Nephron (organoid): Measurements from ENCODE around the gene HERC6.
"Not testable (repeated sequence)": the region's sequence is repeated elsewhere in the genome, so short reads cannot be mapped to it uniquely, and the experiment has no call there.

Experiments
- H3K27ac Mint-ChIP-seq, 3 experiments: 2 replicates each; pipeline ENCODE4 v1.8.0; 2020; ENCODE audit warnings: mixed read lengths in 3 of 3, mild to moderate bottlenecking in 2 of 3, moderate library complexity in 1 of 3
- H3K27me3 Mint-ChIP-seq: 2 replicates; pipeline ENCODE4 v1.8.0; 2021; ENCODE audit warnings: low read depth, mild to moderate bottlenecking, moderate library complexity, mixed read lengths
- H3K36me3 Mint-ChIP-seq: 2 replicates; pipeline ENCODE4 v1.8.0; 2020; ENCODE audit warnings: low read depth, mixed read lengths
- H3K4me1 Mint-ChIP-seq: 2 replicates; pipeline ENCODE4 v1.8.0; 2020; ENCODE audit warnings: mixed read lengths
- H3K4me3 Mint-ChIP-seq, 3 experiments: 2 replicates each; pipeline ENCODE4 v1.8.0; 2020; ENCODE audit warnings: mild to moderate bottlenecking in 3 of 3, mixed read lengths in 3 of 3, moderate library complexity in 2 of 3
- H3K9me3 Mint-ChIP-seq: 2 replicates; pipeline ENCODE4 v1.8.0; 2020; ENCODE audit warnings: mixed read lengths
- TF ChIP-seq, protein P1 (sequence below), 3 experiments: fragments of 200-600 bp; sonication (generic); IDR thresholded peaks; one replicate each; pipeline ENCODE4 v1.5.0; 2021; ENCODE audit warnings: antibody characterized with exemption in 3 of 3; ENCODE audit not compliant: unreplicated experiment in 3 of 3

The HERC6 gene

DNA sequence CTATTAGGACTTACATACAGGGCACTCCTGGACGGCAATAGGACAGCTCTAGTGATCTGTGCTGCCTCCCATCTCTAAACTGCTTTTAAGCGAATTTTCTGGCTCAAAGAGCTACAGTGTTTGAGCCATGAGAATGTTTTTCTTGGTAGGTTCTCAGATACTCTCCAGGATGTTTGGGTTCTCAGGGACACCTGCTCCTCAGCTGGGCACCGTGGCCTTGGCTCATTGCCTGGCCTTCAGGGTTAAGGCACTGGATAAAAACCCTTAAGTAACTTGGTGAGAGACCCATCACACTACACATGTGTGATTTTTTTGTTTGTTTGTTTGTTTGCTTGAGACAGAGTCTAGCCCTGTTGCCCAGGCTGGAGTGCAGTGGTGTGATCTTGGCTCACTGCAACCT is 39.8 kb downstream of the HERC6 start:
- Mint-ChIP-seq H3K27ac (no peak overlapping the region), H3K4me1 (no peaks in the 10 kb centered on the region), H3K27me3 (no peaks in the 10 kb centered on the region), H3K4me3 (no peak overlapping the region), H3K36me3 (no peaks in the 10 kb centered on the region), H3K9me3 (peaks cover 3% of the 10 kb centered on the region)
- TF ChIP-seq, protein P1, sequence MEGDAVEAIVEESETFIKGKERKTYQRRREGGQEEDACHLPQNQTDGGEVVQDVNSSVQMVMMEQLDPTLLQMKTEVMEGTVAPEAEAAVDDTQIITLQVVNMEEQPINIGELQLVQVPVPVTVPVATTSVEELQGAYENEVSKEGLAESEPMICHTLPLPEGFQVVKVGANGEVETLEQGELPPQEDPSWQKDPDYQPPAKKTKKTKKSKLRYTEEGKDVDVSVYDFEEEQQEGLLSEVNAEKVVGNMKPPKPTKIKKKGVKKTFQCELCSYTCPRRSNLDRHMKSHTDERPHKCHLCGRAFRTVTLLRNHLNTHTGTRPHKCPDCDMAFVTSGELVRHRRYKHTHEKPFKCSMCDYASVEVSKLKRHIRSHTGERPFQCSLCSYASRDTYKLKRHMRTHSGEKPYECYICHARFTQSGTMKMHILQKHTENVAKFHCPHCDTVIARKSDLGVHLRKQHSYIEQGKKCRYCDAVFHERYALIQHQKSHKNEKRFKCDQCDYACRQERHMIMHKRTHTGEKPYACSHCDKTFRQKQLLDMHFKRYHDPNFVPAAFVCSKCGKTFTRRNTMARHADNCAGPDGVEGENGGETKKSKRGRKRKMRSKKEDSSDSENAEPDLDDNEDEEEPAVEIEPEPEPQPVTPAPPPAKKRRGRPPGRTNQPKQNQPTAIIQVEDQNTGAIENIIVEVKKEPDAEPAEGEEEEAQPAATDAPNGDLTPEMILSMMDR (IDR thresholded peaks at IDR 0.05; ENCODE audit: unreplicated experiment in 3 of 3) = no peak

DNA sequence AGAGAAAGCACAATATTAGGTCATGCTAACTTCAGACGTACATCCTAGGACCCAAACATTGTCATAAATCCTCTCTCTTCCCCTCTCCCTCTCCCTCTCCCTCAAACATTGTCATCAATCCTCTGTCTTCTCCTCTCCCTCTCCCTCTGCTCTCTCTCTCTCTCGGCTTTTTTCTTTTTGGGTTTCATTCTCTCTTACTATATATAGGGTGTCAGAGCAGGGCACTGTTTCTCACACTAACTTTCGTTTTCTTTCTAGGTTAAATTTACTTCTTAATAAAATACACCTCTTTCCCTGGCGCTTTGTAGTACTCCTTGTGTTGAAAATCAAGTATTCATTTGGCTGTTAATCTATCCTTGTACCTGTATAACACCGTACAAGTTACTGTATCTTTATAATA is 41.2 kb downstream of the HERC6 start:
- H3K27me3 Mint-ChIP-seq = no peaks in the 10 kb centered on the region
- H3K27ac Mint-ChIP-seq = no peak overlapping the region
- no peaks in the 10 kb centered on the region for H3K36me3 Mint-ChIP-seq
- TF ChIP-seq, protein P1 (IDR thresholded peaks at IDR 0.05; ENCODE audit: unreplicated experiment in 3 of 3) = no peak
- H3K4me3 Mint-ChIP-seq = no peak overlapping the region
- no peaks in the 10 kb centered on the region for H3K4me1 Mint-ChIP-seq
- H3K9me3 Mint-ChIP-seq = peaks cover 3% of the 10 kb centered on the region

DNA sequence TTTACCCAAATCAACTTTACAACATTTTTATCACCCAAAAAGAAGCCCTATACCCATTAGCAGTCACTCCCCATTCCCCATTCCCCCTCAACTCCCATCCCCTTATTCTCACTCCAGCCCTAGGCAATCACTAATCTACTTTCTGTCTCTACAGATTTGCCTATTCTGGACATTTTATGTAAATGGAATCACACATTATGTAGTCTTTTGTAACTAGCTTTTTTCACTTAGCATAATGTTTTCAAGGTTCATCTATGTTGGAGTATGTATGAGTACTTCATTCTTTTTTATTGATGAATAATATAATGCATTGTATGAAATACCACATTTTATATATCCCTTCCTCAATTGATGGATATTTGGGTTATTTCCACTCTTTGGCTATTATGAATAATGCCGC is 42.2 kb downstream of the HERC6 start:
- H3K36me3 Mint-ChIP-seq = no peaks in the 10 kb centered on the region
- peaks cover 3% of the 10 kb centered on the region for H3K9me3 Mint-ChIP-seq
- no peak overlapping the region for H3K27ac Mint-ChIP-seq
- H3K4me1 Mint-ChIP-seq = no peaks in the 10 kb centered on the region
- no peak overlapping the region for H3K4me3 Mint-ChIP-seq
- H3K27me3 Mint-ChIP-seq = no peaks in the 10 kb centered on the region
- TF ChIP-seq, protein P1 (IDR thresholded peaks at IDR 0.05; ENCODE audit: unreplicated experiment in 3 of 3) = no peak

DNA sequence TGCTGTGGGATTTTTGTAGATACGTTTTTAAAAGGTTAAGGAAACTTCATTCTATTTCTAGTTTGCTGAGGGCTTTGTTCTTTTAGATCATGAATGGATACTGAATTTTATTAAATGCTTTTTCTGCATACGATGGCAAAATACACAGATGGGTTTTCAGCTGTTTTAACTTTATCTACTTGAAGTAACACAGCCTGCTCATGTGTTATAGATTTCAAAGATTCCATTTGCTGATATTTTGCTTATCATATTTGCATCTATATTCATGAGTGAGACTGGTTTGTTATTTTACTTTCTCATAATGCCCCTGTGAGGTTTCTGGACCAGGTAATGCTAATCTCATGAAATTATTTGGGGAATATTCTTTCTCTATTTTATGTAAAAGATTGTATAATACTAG is 43.8 kb downstream of the HERC6 start:
- TF ChIP-seq, protein P1 (IDR thresholded peaks at IDR 0.05; ENCODE audit: unreplicated experiment in 3 of 3) = no peak
- Mint-ChIP-seq H3K4me3 (no peak overlapping the region), H3K27ac (no peak overlapping the region), H3K4me1 (no peaks in the 10 kb centered on the region), H3K27me3 (no peaks in the 10 kb centered on the region), H3K9me3 (peaks cover 3% of the 10 kb centered on the region), H3K36me3 (no peaks in the 10 kb centered on the region)

DNA sequence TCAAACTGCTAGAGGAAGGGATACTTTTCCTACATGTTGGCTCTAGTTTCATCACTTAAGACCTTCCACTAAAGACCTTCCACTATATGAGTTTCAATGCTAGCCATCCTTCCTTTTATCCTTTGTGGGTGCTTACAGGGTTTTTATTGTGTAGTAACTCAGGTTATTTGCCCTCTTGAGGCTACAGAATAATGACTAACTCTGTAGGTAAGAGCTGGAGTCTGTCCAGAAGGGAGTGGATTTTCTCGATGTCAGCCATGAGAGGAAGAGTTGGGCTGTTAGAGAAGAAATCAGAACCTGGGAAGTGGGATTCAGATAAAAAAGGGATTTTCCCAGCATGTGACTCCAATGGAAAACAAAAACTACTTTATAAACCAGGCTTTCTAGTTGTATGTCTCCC is 50.7 kb downstream of the HERC6 start:
- no peaks in the 10 kb centered on the region for H3K27me3 Mint-ChIP-seq
- no peaks in the 10 kb centered on the region for H3K9me3 Mint-ChIP-seq
- no peaks in the 10 kb centered on the region for H3K4me1 Mint-ChIP-seq
- no peaks in the 10 kb centered on the region for H3K36me3 Mint-ChIP-seq
- H3K4me3 Mint-ChIP-seq = no peak overlapping the region
- no peak overlapping the region for H3K27ac Mint-ChIP-seq
- TF ChIP-seq, protein P1 (IDR thresholded peaks at IDR 0.05; ENCODE audit: unreplicated experiment in 3 of 3) = no peak

DNA sequence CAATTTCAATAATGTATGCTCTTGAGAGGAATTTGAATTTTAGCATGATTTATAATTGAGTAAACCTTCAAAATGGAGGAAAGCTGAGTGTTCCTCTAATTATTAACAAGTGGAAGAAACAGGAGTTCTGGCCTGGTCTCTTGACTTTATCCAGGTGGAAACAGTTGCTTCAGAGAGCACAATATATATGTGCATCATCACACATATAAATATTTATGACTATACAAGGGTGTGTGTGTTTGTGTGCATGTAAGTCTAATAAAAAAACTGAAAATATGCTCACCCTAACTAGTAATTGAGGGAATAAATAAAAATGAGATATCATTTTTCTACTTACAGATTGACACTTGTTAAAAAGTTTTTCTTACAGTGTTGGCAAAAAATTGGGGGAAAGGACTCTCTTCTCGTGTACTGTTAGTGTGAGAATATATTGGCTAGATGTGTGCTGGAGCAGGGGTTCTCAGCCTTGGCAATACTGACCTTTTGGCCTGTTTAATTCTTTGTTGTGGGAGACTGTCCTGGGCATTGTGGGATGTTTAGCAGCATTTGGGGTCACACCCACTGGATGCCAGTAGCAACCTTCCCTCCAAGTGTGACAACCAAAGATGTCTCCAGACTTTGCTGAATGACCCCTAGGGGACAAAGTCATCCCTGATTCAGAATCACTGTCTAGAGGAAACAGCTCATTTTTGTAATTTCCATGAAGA is 57.5 kb downstream of the HERC6 start:
- H3K36me3 Mint-ChIP-seq = no peaks in the 10 kb centered on the region
- no peaks in the 10 kb centered on the region for H3K4me1 Mint-ChIP-seq
- TF ChIP-seq, protein P1 (IDR thresholded peaks at IDR 0.05; ENCODE audit: unreplicated experiment in 3 of 3) = no peak
- no peaks in the 10 kb centered on the region for H3K27me3 Mint-ChIP-seq
- H3K27ac Mint-ChIP-seq = no peak overlapping the region
- H3K9me3 Mint-ChIP-seq = no peaks in the 10 kb centered on the region
- no peak overlapping the region for H3K4me3 Mint-ChIP-seq

DNA sequence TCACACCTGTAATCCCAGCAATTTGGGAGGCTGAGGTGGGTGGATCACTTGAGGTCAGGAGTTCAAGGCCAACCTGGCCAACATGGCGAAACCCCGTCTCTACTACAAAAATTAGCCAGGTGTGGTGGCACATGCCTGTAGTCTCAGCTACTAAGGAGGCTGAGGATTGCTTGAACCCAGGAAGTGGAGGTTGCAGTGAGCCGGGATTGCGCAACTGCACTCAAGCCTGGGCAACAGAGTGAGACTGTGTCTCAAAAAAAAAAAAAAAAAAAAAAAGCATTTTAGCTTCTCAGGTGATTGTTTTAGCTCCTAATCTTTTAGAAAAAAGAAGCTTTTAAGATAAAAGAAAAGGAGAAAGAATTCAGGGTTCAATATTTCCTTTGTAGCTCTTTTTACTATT is 59.2 kb downstream of the HERC6 start:
- H3K4me3 Mint-ChIP-seq, H3K36me3 Mint-ChIP-seq, H3K27ac Mint-ChIP-seq, H3K27me3 Mint-ChIP-seq, H3K9me3 Mint-ChIP-seq, H3K4me1 Mint-ChIP-seq: not testable (repeated sequence)
